H1 (cell line): ENCODE results near the gene COIL. TPM values are rescaled to one million over a fixed set of nuclear protein-coding genes. Genes with fewer than 3 reads are reported as not detected.

Experiments
- CTCF ChIA-PET: fragments of 300-600 bp; sonication (Branson Sonifier 250); formaldehyde crosslinking; loops from one replicate; lab custom pipeline; 2021; ENCODE audit not compliant: partially characterized antibody; lab: Charles Lee
- POLR2A ChIA-PET: fragments of 300-600 bp; sonication (Branson Sonifier 250); formaldehyde crosslinking; loops from one replicate; lab custom pipeline; 2021; ENCODE audit warnings: inconsistent platforms; ENCODE audit not compliant: partially characterized antibody; lab: Charles Lee
- DNase-seq, 2 experiments: peaks; one replicate each; pipeline versions ENCODE4 v3.0.0 to v3.0.0-alpha.2; 2010 to 2022; ENCODE audit warnings: low spot score in 2 of 2, low read depth in 1 of 2, mixed read lengths in 1 of 2
- FAIRE-seq: peaks from 2 replicates; lab custom pipeline; 2011; peaks lifted over from hg19 to GRCh38; lab: Jason Lieb, UNC
- H2AFZ ChIP-seq: 2 replicates; pipeline ENCODE4 v1.8.1; 2012; ENCODE audit warnings: low read length, inconsistent platforms
- H2AK5ac ChIP-seq: 2 replicates; pipeline ENCODE4 v1.6.1; 2013; ENCODE audit warnings: low read depth, low read length
- H2BK120ac ChIP-seq: replicated peaks from 2 replicates; pipeline ENCODE3; 2013; ENCODE audit warnings: low read depth, low read length, inconsistent platforms
- H2BK12ac ChIP-seq: 2 replicates; pipeline ENCODE4 v1.6.1; 2013; ENCODE audit warnings: low read depth, low read length
- H2BK15ac ChIP-seq: 2 replicates; pipeline ENCODE4 v1.6.1; 2013; ENCODE audit warnings: low read length
- H2BK20ac ChIP-seq: 2 replicates; pipeline ENCODE4 v1.6.1; 2013; ENCODE audit warnings: low read length
- H2BK5ac ChIP-seq: 2 replicates; pipeline ENCODE4 v1.6.1; 2013; ENCODE audit warnings: low read depth, low read length
- H3K14ac ChIP-seq: 2 replicates; pipeline ENCODE4 v1.6.1; 2013; ENCODE audit warnings: inconsistent platforms; ENCODE audit not compliant: insufficient read length
- H3K18ac ChIP-seq: 2 replicates; pipeline ENCODE4 v1.6.1; 2013; ENCODE audit warnings: low read length; ENCODE audit errors: extremely low read depth
- H3K23ac ChIP-seq: 2 replicates; pipeline ENCODE4 v1.6.1; 2013; ENCODE audit warnings: inconsistent platforms; ENCODE audit not compliant: insufficient read length
- H3K23me2 ChIP-seq: 2 replicates; pipeline ENCODE4 v1.6.1; 2013; ENCODE audit warnings: low read depth, low read length
- H3K27ac ChIP-seq: 2 replicates; pipeline ENCODE4 v1.6.1; 2011; ENCODE audit warnings: low read depth, low read length, inconsistent platforms
- H3K27me3 ChIP-seq, 4 experiments: replicated peaks in 1 of 4; 1 replicate in 1 of 4; 2 replicates in 3 of 4; pipeline versions ENCODE4 v1.6.1 to v1.8.1; 2011 to 2013; ENCODE audit warnings: low read length in 3 of 4, mild to moderate bottlenecking in 3 of 4, inconsistent platforms in 2 of 4, mixed read lengths in 2 of 4, moderate library complexity in 1 of 4; ENCODE audit not compliant: control insufficient read depth in 3 of 4, insufficient read depth in 3 of 4; ENCODE audit errors: extremely low read depth in 1 of 4
- H3K36me3 ChIP-seq, 4 experiments: 2 replicates each; pipeline versions ENCODE4 v1.6.1 to v1.8.1; 2011 to 2013; ENCODE audit warnings: mild to moderate bottlenecking in 4 of 4, low read length in 3 of 4, moderate library complexity in 2 of 4, control low read depth in 1 of 4, inconsistent platforms in 1 of 4; ENCODE audit not compliant: insufficient read depth in 4 of 4, control insufficient read depth in 2 of 4
- H3K4ac ChIP-seq: replicated peaks from 2 replicates; pipeline ENCODE3; 2013; ENCODE audit warnings: low read length, low read depth, mixed read lengths, inconsistent platforms; ENCODE audit not compliant: insufficient read length
- H3K4me1 ChIP-seq, 4 experiments: replicated peaks in 1 of 4; 1 replicate in 1 of 4; 2 replicates in 3 of 4; pipeline versions ENCODE4 v1.6.1 to v1.8.1; 2011 to 2013; ENCODE audit warnings: low read length in 3 of 4, inconsistent platforms in 2 of 4, mixed read lengths in 1 of 4; ENCODE audit not compliant: insufficient read depth in 4 of 4, control insufficient read depth in 3 of 4
- H3K4me2 ChIP-seq, 2 experiments: 2 replicates each; pipeline versions ENCODE4 v1.6.1 to v1.8.1; 2011 to 2013; ENCODE audit warnings: low read depth in 2 of 2, low read length in 2 of 2, control low read depth in 1 of 2, inconsistent platforms in 1 of 2, mild to moderate bottlenecking in 1 of 2; ENCODE audit not compliant: insufficient read depth in 1 of 2
- H3K4me3 ChIP-seq, 4 experiments: fragments of 200-600, 300-600 bp in 1 of 4; sonication (generic), shearing (Covaris generic), sonication (Bioruptor Twin) in 1 of 4; 2 replicates each; pipeline versions ENCODE4 v1.5.1 to v1.8.1; 2011 to 2016; ENCODE audit warnings: low read length in 4 of 4, low read depth in 3 of 4, control low read depth in 2 of 4, inconsistent platforms in 2 of 4, mild to moderate bottlenecking in 2 of 4, mixed read lengths in 1 of 4, moderate library complexity in 1 of 4; ENCODE audit not compliant: insufficient read depth in 2 of 4; ENCODE audit errors: extremely low read depth in 1 of 4
- H3K56ac ChIP-seq: replicated peaks from 2 replicates; pipeline ENCODE3; 2013; ENCODE audit warnings: low read depth, mild to moderate bottlenecking, mixed read lengths, low read length, inconsistent platforms; ENCODE audit not compliant: insufficient read length
- H3K79me1 ChIP-seq: 2 replicates; pipeline ENCODE4 v1.6.1; 2013; ENCODE audit warnings: low read depth, low read length, control low read depth
- H3K79me2 ChIP-seq, 2 experiments: 2 replicates each; pipeline versions ENCODE4 v1.6.1 to v1.8.1; 2012 to 2013; ENCODE audit warnings: low read length in 2 of 2, mild to moderate bottlenecking in 2 of 2, inconsistent platforms in 1 of 2; ENCODE audit not compliant: insufficient read depth in 2 of 2, control insufficient read depth in 1 of 2
- H3K9ac ChIP-seq, 4 experiments: replicated peaks in 1 of 4; 1 replicate in 1 of 4; 2 replicates in 3 of 4; pipeline versions ENCODE4 v1.6.1 to v1.8.1; 2011 to 2013; ENCODE audit warnings: low read depth in 3 of 4, low read length in 3 of 4, control low read depth in 2 of 4, mild to moderate bottlenecking in 2 of 4, moderate library complexity in 2 of 4, inconsistent platforms in 1 of 4; ENCODE audit errors: extremely low read depth in 1 of 4
- H3K9me3 ChIP-seq, 2 experiments: 2 replicates each; pipeline versions ENCODE4 v1.6.1 to v1.8.1; 2012 to 2013; ENCODE audit warnings: mild to moderate bottlenecking in 2 of 2, moderate library complexity in 2 of 2, control low read depth in 1 of 2, inconsistent platforms in 1 of 2, low read depth in 1 of 2, low read length in 1 of 2, mixed read lengths in 1 of 2; ENCODE audit not compliant: insufficient read depth in 2 of 2
- H4K20me1 ChIP-seq, 2 experiments: replicated peaks in 1 of 2; 2 replicates each; pipeline versions ENCODE3 to v1.8.1; 2011 to 2013; ENCODE audit warnings: inconsistent platforms in 2 of 2, low read length in 2 of 2, mild to moderate bottlenecking in 1 of 2; ENCODE audit not compliant: insufficient read depth in 2 of 2, control insufficient read depth in 1 of 2
- H4K5ac ChIP-seq: 2 replicates; pipeline ENCODE4 v1.6.1; 2013; ENCODE audit warnings: low read length, low read depth, mixed read lengths, inconsistent platforms; ENCODE audit not compliant: insufficient read length
- H4K8ac ChIP-seq: 2 replicates; pipeline ENCODE4 v1.8.0; 2013; ENCODE audit warnings: mild to moderate bottlenecking, moderate library complexity, low read length, inconsistent platforms; ENCODE audit not compliant: insufficient read depth; ENCODE audit errors: extremely low read depth
- H4K91ac ChIP-seq: replicated peaks from 2 replicates; pipeline ENCODE3; 2013; ENCODE audit warnings: low read length, mixed read lengths, inconsistent platforms; ENCODE audit not compliant: insufficient read length
- NANOG ChIP-seq: IDR thresholded peaks from 2 replicates; pipeline ENCODE4 v1.6.1; 2011; ENCODE audit warnings: low read length, low read depth, mild to moderate bottlenecking, inconsistent platforms; ENCODE audit not compliant: insufficient read depth, poor library complexity, severe bottlenecking
- TAF1 ChIP-seq: IDR thresholded peaks from 2 replicates; pipeline ENCODE4 v1.6.1; 2011; ENCODE audit warnings: mild to moderate bottlenecking, low read depth, low read length
- WGBS, 2 experiments: shearing (Covaris generic) in 1 of 2; methylation state at CpG; one replicate each; pipeline versions ENCODE4 v1.1.6 to v1.1.7; 2013 to 2015; ENCODE audit warnings: low lambda C conversion rate in 2 of 2, mixed read lengths in 2 of 2, inconsistent platforms in 1 of 2, low coverage in 1 of 2, missing lambda C conversion rate in 1 of 2; ENCODE audit not compliant: insufficient replicate concordance in 2 of 2, insufficient coverage in 1 of 2, insufficient read length in 1 of 2; ENCODE audit errors: extremely low coverage in 1 of 2, missing lambda C conversion rate in 1 of 2; 5-methylcytosine and 5-hydroxymethylcytosine counted together
- polyA plus RNA-seq, 7 experiments: library from polyadenylated mRNA; depleted of rRNA in 3 of 7; stranded (reverse) in 5 of 7; unstranded in 2 of 7; fragments of >200 nt in 5 of 7; fragments of 200-250 nt in 2 of 7; gene quantifications; 1 replicate in 5 of 7; 2 replicates in 1 of 7; 4 replicates in 1 of 7; pipeline versions ENCODE4 v1.2.1 to v1.2.3, GENCODE V29; 2011 to 2013; ENCODE audit warnings: missing spikeins in 2 of 7, mixed read lengths in 2 of 7
- total RNA-seq: library from RNA; stranded (reverse); fragmentation: NEBNext Ultra II Directional; extraction: Animal tissue kit (Norgen Biotek cat#: 25700); gene quantifications from 2 replicates; pipeline ENCODE4 v1.2.1, GENCODE V29; 2021

Gene COIL
- total and polyA plus RNA-seq, 2 of the 8 experiments (the other 6 are each of a cell fraction or from before 2014, with no cell fraction given), result 5.2 to 23.6 TPM

- Histone ChIP-seq H3K79me1 (no peaks in the 10 kb centered on the region), H4K91ac (no peak overlapping the region), H4K8ac (no peak overlapping the region), H3K36me3 (no peaks in the 10 kb centered on the region; a peak in 2 of 8 replicates), H3K79me2 (no peaks in the 10 kb centered on the region), H3K23me2 (no peaks in the 10 kb centered on the region), H2BK120ac (no peak overlapping the region), H3K9me3 (peaks cover 10 to 17% of the 10 kb centered on the region in 2 experiments), H3K9ac (no peak overlapping the region), H3K27me3 (no peaks in the 10 kb centered on the region), H3K23ac (no peak overlapping the region), H3K18ac (no peak overlapping the region; the same call in 1 of the 2 replicates), H2AK5ac (no peak overlapping the region), H3K4ac (no peak overlapping the region), H3K27ac (no peak overlapping the region), H2BK5ac (no peak overlapping the region), H4K5ac (no peak overlapping the region), H3K4me1 (peaks cover 3 to 12% (median 6%) of the 10 kb centered on the region in 4 experiments; a peak in 5 of 7 replicates), H3K56ac (no peak overlapping the region), H2BK15ac (no peak overlapping the region), H2AFZ (no peak overlapping the region), H2BK20ac (0 out of 2 replicates have a peak overlapping the region, but pooled peaks have one; percentile 1), H4K20me1 (no peaks in the 10 kb centered on the region), H3K14ac (no peak overlapping the region), H2BK12ac (no peak overlapping the region), H3K4me2 (peak overlapping the region; percentile 11 to 14; a peak in 1 of 4 replicates), H3K4me3 (no peak overlapping the region)
- POLR2A ChIA-PET, result interaction anchor here (1.3 to 2.0 kb wide), 2 partner anchors 12 to 20 kb away, joined by 3 to 11 read pairs; partner anchors contain the start of gene TRIM25
- CTCF ChIA-PET, result interaction anchor here (0.6 to 2.4 kb wide), 6 partner anchors 10 to 197 kb away, joined by 3 to 10 read pairs (median 3); partner anchors contain the start of gene TRIM25
- WGBS, 2 experiments, result 74% methylated on average over 2 of the region's 2 CpGs; no CpG with 5 or more reads in 1 of the 2 experiments
- FAIRE-seq (no peak), DNase-seq (no peak)
- TF ChIP-seq NANOG (peak; percentile 61), TAF1 (no peak)
Measured at GRCh38 chr17:56925088-56925487, 35.8 kb downstream of the COIL start.
